NCI-H2107 treated with DMSO at 0.1 percent for 48 hours (cell line): ENCODE data around the gene MPEG1.

Experiments used
- DNase-seq: peaks from one replicate; lab custom pipeline; 2025; ENCODE audit not compliant: unreplicated experiment; lab: John Stamatoyannopoulos, UW

MPEG1 gene

DNA sequence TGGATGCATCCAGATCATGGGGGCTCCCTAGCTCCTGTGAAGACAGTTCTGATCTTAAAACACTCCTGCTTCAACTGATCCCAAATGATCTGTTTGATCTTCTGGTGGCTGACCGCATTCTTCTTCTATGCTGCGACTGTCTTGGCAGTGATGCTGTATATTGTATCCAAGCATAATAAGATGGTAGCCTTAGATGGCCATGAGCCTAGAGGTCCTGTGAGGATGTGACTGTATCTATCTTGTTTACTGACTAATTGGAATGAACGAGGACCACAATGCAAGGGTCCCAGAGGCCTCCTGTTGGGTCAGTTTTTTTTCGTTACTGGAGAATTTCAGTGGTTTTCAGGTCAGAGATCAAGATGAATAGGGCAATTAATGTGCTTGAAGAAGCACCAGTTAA, 7.1 kb upstream of the MPEG1 start:
- no peak for DNase-seq

DNA sequence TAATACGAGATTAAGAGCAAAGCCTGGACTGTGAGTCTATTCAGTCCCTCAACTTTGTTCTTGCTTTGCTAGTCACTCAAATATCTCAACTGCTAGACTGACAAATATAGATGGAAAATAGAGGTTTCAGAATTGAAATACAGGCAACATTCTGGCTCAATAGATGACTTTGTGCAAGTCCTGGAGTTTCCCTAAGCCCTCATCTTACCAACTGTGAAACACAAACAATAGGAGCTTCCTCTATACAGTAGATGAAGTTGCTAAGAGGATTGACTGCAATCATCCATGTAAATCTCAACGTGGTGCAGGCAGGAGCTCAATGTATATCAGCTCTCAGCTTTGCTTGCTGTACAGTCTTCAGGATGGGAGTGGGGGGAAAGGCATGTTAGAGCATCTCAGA, 6.2 kb upstream of the MPEG1 start:
- no peak for DNase-seq

DNA sequence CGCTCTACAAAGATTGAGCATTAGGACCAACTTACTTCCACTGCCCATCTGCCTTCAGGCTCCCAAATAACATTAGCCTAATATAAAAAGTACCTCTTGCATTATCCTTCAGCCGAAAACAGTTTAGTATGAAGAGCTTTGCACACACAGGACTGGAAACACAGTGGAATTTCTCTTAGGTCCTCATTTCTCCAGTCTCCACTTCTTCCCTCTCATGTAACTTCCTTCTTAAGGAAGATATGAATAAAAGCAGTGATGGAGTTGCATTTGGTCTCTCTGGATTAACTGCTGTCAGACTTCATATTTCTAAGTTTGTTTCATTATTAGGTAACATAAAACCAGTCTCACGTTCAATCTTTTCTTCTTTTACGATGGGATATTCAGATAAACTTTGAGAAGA, 5.6 kb upstream of the MPEG1 start:
- DNase-seq, result no peak

DNA sequence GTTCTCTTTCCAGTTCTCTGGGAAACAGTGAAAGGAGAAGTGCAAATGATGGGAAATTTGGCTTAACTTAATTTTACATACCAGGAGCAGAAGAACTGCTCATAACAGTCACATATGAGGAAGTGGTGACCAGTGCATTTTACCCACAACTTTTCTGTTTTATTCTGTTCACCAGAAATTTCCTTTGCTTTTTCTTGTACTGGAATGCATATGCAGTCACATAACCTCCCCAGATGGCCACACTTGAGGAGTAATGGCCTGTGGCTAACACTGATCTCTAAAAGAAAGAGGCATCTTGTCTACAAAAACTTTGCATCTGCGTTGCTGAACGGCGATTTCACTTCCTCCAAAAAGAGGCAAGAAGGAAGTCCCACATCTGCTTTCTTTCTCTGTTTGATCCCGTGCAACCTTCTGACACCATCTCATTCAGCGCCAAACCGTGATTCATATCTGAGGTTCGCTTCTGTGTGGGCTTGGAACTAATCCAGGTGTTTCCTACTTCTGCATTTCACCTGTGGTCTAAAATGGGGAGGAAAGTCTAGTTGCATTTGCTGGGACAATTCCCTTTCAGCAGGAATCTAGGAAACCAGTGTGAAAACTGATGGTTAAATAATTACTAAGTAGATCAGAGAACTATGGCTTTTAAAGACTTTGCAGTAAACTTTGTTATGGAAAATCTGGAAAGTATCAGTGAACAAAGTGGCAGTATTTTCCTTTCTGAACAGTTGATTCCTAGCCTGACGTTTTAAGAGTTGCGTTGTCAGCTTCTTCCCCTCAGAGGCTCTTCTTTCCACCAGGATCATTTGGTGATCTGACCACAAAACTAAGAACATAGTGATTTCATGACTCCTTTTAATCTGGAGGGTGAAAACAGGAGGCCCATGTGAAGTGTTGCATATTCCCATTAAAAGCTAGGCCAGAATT, 4.2 kb upstream of the MPEG1 start:
- DNase-seq, result no peak

DNA sequence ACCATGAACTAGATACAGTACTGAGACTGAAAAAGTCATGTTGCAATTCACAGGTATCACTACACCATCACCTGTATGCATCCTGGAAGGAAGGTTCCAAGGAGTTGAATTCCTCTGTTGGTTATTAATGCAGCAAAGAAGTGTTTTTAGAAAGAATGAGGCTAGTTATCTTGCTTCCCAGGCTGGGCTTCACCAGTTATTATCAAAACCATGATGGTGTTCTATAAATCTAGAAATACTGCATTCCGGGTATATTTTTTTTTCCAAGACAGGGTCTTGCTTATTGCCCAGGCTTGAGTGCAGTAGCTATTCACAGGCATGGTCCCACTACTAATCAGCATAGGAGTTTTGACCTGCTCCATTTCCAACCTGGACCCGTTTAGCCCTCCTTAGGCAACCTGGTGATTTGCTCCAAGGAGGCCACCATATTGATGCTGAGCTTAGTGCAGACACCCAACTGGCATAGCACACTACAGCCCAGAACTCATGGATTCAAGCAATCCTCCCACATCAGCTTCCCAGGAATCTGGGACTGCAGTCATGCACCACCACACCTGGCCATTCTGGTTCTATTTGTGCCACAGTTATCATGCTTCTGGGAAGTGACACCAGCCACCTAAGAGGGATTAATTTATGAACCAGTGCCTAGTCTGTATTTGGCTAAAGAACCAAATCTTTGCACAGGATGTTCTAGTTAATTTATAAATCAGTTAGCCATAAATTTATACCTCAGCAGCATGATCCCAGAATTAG, 1.6 kb upstream of the MPEG1 start:
- no peak for DNase-seq

DNA sequence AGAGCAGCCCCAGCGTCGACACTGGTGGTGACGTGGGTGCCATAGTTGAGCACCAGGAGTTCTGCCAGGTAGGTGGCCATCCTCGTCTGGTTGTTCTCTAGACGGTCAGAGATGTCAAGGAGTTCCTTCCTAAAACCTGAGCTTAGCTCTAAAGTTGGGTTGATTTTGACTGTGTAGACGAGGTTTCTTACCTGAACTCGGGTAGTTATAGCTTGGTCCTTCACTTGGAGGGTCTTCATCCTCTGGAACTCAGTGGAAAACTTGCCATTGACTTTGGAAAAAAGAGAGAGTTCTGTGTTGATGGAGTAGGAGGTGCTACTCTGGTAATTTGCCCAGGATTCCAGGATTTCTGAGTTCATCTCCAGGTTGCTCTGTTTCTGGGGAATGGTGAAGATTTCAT, 505 bp downstream of the MPEG1 start:
- DNase-seq, result no peak

DNA sequence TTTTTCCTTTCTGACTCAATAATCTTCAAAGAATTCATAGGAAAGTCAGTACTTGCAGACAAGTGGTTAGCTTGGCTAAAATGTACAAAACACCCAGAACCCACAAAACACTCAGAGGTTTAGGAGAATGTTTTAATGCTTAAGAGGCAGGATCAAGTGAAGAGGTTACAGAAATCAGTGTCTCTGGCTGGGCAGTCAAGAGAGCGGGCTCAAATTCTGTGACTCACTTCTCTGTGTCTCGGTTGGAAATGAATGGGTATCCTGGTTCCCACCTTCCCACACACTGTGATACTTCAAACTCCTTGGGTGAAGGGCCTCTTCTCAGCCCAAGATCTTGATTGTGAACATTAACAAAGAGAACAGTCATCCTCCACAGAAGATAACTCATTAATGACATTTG, 3.8 kb downstream of the MPEG1 start:
- no peak for DNase-seq

DNA sequence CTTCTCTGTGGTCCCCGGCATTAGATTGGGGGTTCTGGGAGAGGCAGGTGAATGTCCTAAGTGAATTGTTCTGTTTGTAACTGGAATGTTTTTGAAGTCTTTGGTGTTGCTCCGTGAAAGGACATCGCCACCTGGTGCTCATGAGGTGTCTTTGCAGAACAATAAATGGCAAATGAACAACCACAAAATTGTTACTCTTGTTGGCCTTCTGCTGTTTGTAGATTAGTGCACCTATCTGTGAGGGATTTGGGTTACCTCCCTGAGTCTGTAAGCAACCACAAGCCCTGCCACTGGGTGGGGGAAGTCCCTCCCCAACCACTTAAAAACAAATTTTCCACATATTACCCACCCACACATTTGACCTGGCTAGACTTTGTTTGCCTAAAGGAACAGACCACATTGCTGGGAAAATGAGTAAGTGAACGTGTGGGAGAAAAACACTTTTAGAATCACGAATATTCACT, 4.7 kb downstream of the MPEG1 start:
- DNase-seq, result peak; percentile 11

DNA sequence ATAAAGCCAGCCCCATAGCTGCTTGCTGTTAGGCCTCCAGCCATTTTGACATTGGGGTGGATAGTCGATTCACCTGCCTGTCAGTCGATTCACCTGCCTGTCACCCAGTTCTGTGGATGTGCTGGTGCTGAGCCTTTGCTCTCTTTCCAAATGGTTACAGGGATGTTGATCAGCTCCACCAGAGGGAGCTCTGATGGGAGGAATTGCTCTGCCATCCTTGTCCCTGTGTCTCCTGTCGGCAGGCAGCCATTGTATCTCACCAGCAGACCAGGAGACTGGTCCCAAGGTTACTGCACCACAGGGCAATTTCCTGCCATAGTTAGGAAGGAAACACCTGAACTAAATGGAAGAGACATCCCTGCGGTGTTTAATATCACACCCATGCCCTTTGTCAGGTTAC, 6.1 kb downstream of the MPEG1 start:
- DNase-seq, result peak; percentile 2

DNA sequence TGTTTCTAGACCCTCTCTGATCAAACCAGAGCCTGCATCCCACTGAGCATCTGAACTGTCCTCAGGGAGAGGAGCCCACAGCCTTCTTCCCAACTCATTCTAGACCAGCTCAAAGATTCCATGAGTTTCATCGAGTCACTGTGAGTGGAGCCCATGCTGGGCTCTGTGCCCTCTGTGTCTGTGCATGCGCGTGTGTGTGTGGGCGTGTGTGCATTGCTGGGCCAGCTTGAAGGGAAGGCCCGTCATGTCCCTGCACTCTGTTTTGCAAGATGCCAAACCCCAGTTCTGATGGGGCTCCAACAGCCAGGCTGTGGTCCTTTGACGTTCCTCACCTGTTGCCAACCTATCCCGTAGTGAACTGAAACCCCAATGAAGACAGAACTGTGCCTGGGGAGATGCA, 7.1 kb downstream of the MPEG1 start:
- DNase-seq, result no peak

DNA sequence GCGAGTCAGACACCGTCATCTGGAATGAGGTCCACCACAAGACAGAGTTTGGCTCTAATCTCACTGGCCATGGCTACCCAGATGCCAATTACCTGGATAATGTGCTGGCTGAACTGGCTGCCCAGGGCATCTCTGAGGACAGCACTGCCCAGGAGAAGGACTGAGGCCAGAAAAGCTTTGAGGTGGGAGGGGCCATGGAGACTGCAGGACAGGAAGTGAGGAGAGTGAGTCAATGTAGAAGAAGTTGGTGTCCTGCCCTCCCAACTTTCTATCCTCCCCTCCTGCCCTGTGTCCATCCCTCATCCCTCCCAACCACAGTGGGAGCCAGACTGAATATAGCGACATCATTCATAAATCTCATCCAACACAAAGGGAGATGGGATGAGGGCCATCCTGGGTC, 8.0 kb downstream of the MPEG1 start:
- DNase-seq, result no peak

DNA sequence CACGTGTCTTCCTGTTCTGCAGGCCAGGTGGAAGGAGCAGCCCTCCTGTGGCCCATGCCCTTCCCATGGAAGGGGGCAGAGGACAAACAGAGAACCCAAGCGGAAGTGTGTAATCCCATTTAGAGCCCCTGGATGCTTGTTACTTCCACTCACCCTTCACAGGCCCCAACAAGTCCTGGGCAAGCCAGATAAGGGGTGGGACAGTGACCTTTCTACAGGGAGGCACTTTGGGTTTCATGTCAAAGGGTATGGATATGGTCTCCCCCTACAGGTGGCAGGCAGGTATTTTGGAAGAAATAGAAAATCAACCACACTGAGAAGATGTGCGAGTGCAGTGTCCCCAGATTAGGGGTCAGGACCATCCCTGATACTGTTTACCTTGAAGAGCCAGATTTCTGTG, 11.4 kb downstream of the MPEG1 start:
- DNase-seq, result no peak

DNA sequence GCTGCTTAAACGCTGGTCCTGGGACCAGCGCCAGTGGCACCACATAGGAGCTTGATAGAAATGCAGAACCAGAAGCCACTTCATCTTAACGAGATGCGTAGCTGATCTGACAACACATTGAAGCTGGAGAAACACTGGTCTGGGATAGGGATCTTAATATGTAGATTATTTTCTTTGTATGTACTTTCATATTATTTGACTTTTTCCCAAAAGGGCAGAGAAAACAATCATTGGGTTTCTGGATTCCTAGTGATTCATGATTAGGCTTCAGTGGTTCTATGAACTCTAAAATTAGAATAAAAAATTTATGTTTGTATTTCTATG, 12.3 kb downstream of the MPEG1 start:
- no peak for DNase-seq

DNA sequence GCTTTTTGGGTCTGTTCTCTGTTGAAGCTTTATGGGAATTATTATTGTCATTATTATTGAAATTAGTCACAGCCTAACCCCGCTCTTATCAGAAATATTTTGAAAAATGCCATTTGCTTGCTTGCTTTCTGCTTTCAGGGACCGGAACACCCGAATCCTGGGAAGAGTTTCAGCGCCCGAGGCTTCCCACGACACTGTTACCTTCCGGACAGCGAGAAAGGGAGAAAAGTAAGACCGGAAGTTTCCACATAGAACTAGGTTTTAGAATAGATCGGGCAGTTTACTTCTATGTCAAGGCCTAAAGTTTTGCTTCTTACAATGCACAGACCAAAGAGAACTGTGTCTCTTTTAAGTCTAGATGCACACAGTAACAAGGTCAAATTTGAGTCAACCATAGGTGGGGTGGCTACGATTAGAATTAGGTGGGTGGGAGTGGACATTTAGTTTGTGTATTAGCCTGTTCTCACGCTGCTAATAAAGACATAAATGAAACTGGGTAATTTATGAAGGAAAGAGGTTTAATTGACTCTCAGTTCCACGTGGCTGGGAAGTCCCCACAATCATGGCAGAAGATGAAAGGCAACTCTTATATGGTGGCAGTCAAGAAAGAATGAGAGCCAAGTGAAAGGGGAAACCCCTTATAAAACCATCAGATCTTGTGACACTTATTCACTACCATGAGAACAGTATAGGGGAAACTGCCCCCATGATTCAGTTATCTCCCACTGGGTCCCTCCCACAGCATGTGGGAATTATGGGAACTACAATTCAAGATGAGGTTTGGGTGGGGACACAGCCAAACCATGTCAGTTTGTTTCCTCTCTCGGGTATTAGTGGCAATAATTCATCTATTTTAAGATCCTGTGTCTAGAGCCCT, 12.9 kb downstream of the MPEG1 start:
- DNase-seq, result no peak

DNA sequence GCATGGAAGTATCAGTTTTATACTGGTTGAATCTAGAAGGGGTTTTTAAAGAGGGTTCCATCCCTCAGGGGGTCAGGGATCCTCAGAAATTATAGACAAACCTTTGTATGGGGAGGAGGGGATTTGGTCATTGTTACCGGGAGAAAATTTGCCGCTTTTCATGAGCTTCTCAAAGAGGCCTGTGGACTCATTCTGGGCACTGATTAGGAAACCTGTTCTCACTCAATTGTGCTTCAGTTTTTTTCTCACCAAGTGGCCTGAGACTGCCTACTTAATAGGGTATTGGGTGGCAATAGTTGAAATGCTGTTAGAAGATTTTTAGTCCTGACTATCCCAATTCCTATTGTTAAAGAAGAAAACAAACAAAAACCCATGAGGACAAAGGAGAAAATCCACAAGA, 14.0 kb downstream of the MPEG1 start:
- DNase-seq, result no peak

DNA sequence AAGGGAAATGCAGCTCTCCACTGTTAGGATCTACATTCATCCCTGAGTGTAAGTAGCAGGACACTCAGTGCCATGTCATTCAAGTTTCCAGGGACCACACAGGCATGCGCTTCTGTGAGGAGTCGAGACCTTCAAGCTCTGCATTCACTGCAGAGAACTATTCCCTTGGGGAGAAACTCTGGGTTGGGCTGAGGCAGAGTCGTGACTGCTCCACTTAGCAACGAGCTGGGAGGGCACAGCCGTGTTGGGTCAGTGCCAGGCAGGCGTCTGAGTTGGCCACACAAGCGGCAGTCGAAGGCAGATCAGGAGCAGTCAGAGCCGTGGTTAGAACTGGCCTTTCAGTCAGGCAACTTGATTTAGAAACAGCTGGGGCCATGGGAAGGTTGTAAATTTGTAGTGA, 14.7 kb downstream of the MPEG1 start:
- no peak for DNase-seq

DNA sequence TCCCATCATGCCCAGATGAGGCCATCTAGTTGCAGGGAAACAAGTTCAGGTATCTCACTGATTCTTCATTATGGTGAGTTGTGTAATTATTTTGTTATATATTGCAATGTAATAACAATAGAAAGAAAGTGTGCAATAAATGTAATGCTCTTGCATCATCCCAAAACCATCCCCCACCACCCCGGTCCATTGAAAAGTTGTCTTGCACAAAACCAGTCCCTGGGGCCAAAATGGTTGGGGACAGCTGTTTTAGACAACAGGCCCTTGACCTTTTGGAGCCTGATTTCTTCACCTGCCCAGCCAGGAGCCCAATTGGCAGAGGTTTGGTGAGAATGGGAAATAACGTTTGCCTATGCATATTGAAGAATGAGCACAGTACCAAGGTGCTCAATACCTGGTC, 15.9 kb downstream of the MPEG1 start:
- no peak for DNase-seq

DNA sequence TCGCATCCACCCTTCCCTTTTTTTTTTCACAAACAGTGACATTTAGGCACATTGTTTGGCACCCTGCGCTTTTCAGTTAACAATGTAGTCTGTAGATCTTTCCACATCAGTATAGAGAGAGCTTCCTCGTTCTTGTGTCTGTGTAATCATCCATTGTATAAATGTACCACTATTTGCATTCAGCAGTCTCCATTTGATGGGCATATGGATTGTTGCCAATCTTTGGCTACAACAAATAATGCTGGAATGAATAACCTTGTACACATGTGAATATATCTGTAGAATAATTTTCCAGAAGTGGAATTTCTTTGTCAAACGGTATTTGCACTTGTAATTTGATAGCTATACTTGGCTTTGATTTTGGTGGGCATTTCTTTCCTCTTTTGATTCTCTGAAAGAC, 17.1 kb downstream of the MPEG1 start:
- DNase-seq, result no peak

DNA sequence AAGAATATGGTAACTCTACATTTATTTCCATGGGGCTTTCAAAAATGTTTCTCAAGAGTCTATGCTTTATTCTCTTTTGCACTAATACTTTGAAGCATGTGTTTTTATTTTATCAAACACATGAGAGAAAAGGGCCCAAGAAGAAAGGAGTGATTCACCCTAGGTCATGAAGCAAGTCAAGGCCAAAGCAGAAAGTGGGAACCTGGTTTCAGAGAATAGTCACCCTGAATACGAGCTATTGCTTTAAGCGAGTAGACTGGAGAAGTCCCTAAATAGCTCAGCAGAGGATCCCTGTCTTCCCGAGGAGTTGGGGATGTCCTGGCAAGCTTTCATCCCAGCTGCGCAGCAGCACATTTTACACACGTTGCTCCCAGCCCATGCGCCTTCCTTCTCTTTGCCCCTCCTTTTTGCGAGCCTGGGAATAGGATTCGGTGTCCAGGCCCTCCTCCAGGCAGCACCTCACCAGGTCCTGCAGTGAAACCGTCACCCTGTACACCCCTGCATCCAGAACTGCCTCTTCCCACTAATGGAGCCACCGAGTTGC, 19.1 kb downstream of the MPEG1 start:
- DNase-seq, result no peak

DNA sequence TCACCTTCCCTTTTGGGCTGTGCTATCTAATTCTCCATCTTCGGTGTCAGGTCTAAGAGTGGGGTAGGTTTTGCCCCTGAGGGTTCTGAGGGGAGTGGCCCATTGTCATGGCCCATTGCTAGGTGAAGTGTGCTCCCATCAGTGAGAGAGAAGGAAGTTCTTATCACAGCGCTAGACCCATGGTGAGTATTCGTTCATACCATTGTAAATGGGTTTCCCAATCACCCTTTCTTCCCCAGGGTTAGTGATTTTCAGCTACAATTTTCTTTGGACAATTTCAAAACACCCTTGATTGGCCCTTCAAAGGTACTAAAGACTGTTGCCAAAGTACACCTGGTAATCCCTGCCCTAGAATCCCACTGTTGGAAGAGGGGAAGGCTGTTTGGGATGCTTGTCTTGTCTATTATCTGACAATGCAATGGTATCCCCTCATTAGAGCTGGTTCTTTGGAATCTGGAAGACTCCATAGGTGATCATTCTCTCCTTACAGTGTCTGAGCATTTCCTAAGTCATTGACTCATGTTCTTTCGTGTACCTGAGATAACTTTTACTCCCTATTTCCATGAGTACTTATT, 20.2 kb downstream of the MPEG1 start:
- DNase-seq, result no peak

DNA sequence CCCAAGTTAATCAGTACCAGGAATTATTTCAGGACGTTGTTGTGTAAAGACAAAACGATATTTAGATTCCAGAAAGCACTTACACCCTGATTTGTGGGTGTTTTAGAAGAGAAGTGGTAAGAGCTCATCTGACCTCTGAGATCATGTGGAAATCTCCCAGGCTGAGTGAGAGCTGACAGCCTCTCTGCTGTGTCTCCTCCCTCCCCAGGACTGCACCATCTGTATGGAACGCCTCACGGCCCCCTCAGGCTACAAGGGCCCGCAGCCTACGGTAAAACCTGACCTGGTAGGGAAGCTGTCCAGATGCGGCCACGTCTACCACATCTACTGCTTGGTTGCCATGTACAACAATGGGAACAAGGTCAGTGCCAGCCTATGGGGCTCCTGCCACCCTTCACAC, 20.8 kb downstream of the MPEG1 start:
- DNase-seq, result no peak
